HCT116 (cell line): ENCODE results near the gene FAM120A. TPM values are rescaled to one million over a fixed set of nuclear protein-coding genes. Genes with fewer than 3 reads are reported as not detected.

Experiments
- ATAC-seq: fragments of 200-7000 bp; cut with Tn5 transposase; 2 replicates; pipeline ENCODE4 v1.9.1; 2020; ENCODE audit warnings: mild to moderate bottlenecking, moderate library complexity
- BruUV-seq: library from RNA; stranded (reverse); fragments of 400-500 nt; replicated peaks from 2 replicates; lab custom pipeline; 2021; lab: Mats Ljungman, UMichigan
- CTCF ChIA-PET: fragments of 300-600 bp; sonication (Branson Sonifier 250); formaldehyde crosslinking; loops from one replicate; lab custom pipeline; 2021; ENCODE audit warnings: antibody characterized with exemption; lab: Charles Lee
- POLR2A ChIA-PET: fragments of 300-600, 350-600 bp; sonication (Branson Sonifier 250); formaldehyde crosslinking; loops from one replicate; lab custom pipeline; 2021; ENCODE audit warnings: antibody characterized with exemption; lab: Charles Lee
- RAD21 ChIA-PET, 2 experiments: fragments of 300-600 bp; sonication (Branson Sonifier 250); formaldehyde crosslinking; loops; one replicate each; lab custom pipeline; 2023; ENCODE audit warnings: low total read pairs in 2 of 2; ENCODE audit not compliant: uncharacterized antibody in 2 of 2, unreplicated experiment in 2 of 2, low non-redundant PET in 1 of 2; lab: Charles Lee
- DNase-seq: peaks from one replicate; pipeline ENCODE4 v3.0.0-alpha.2; 2010; ENCODE audit warnings: low read depth, low spot score
- H2AFZ ChIP-seq: fragments of 200-600 bp; shearing (Covaris generic), sonication (generic); 2 replicates; pipeline ENCODE4 v1.6.1; 2017; ENCODE audit warnings: low read depth, mixed run types, mixed read lengths, antibody characterized with exemption, low read length; ENCODE audit not compliant: poor library complexity, severe bottlenecking
- H3K27ac ChIP-seq: 2 replicates; pipeline ENCODE4 v1.5.1; 2012; ENCODE audit warnings: low read depth, low read length
- H3K27me3 ChIP-seq: fragments of 200-600 bp; sonication (generic); 2 replicates; pipeline ENCODE4 v1.6.1; 2016; ENCODE audit warnings: mixed run types, low read length, mixed read lengths; ENCODE audit not compliant: insufficient read depth
- H3K36me3 ChIP-seq, 2 experiments: fragments of 200-500 bp in 1 of 2; fragments of 200-600 bp in 1 of 2; sonication (Bioruptor generic) in 1 of 2; sonication (generic) in 1 of 2; 2 replicates each; pipeline versions ENCODE4 v1.5.1 to v1.6.1; 2014 to 2016; ENCODE audit warnings: low read length in 2 of 2, inconsistent platforms in 1 of 2, mixed read lengths in 1 of 2, mixed run types in 1 of 2; ENCODE audit not compliant: insufficient read depth in 2 of 2, control insufficient read depth in 1 of 2
- H3K4me1 ChIP-seq, 2 experiments: fragments of 200-600 bp in 1 of 2; sonication (generic) in 1 of 2; 2 replicates each; pipeline versions ENCODE4 v1.5.1 to v1.6.1; 2012 to 2017; ENCODE audit warnings: low read length in 2 of 2, inconsistent platforms in 1 of 2, mild to moderate bottlenecking in 1 of 2, mixed read lengths in 1 of 2, mixed run types in 1 of 2, moderate library complexity in 1 of 2; ENCODE audit not compliant: insufficient read depth in 2 of 2, control insufficient read depth in 1 of 2
- H3K4me2 ChIP-seq: fragments of 200-600 bp; sonication (generic); 2 replicates; pipeline ENCODE4 v1.6.1; 2017; ENCODE audit warnings: mixed run types, low read length, mixed read lengths
- H3K4me3 ChIP-seq, 2 experiments: fragments of 200-600 bp in 1 of 2; sonication (generic) in 1 of 2; replicated peaks in 1 of 2; 2 replicates each; pipeline ENCODE4 v1.5.1; 2011 to 2016; ENCODE audit warnings: low read length in 2 of 2, control low read depth in 1 of 2, low read depth in 1 of 2, mild to moderate bottlenecking in 1 of 2, mixed read lengths in 1 of 2, mixed run types in 1 of 2
- H3K79me2 ChIP-seq: fragments of 200-600 bp; sonication (generic); 2 replicates; pipeline ENCODE4 v1.6.1; 2017; ENCODE audit warnings: mild to moderate bottlenecking, mixed run types, low read length, moderate library complexity, mixed read lengths; ENCODE audit not compliant: insufficient read depth
- H3K9ac ChIP-seq: fragments of 200-600 bp; sonication (generic); 2 replicates; pipeline ENCODE4 v1.6.1; 2016; ENCODE audit warnings: low read length, mixed read lengths
- H3K9me2 ChIP-seq: fragments of 200-600 bp; sonication (generic), shearing (Covaris generic); 2 replicates; pipeline ENCODE4 v1.6.1; 2017; ENCODE audit warnings: mixed run types, mild to moderate bottlenecking, moderate library complexity; ENCODE audit not compliant: insufficient read depth
- H3K9me3 ChIP-seq, 2 experiments: fragments of 200-500 bp in 1 of 2; fragments of 200-600 bp in 1 of 2; sonication (Bioruptor generic) in 1 of 2; sonication (generic) in 1 of 2; 2 replicates each; pipeline ENCODE4 v1.6.1; 2014 to 2017; ENCODE audit warnings: low read length in 2 of 2, mixed read lengths in 2 of 2, inconsistent platforms in 1 of 2, low read depth in 1 of 2, mild to moderate bottlenecking in 1 of 2, mixed run types in 1 of 2, moderate library complexity in 1 of 2; ENCODE audit not compliant: control insufficient read depth in 1 of 2, insufficient read depth in 1 of 2
- H4K20me1 ChIP-seq: fragments of 200-600 bp; sonication (generic), shearing (Covaris generic); 2 replicates; pipeline ENCODE4 v1.6.1; 2017; ENCODE audit warnings: mixed run types, mild to moderate bottlenecking, moderate library complexity; ENCODE audit not compliant: insufficient read depth
- CBX3 ChIP-seq: IDR thresholded peaks from 2 replicates; pipeline ENCODE4 v1.6.1; 2012; ENCODE audit warnings: low read depth
- CEBPB ChIP-seq: IDR thresholded peaks from 2 replicates; pipeline ENCODE4 v1.6.1; 2012; ENCODE audit warnings: low read depth
- ELF1 ChIP-seq: IDR thresholded peaks from 2 replicates; pipeline ENCODE4 v1.6.1; 2012; ENCODE audit warnings: low read depth, borderline replicate concordance
- EZH2 ChIP-seq: fragments of 200-600 bp; sonication (generic); IDR thresholded peaks from 2 replicates; pipeline ENCODE4 v1.6.1; 2017; ENCODE audit warnings: antibody characterized with exemption, mixed run types
- EZH2phosphoT487 ChIP-seq: fragments of 200-600 bp; IDR thresholded peaks from 2 replicates; pipeline ENCODE4 v1.6.1; 2018; ENCODE audit warnings: antibody characterized with exemption, borderline replicate concordance
- FOSL1 ChIP-seq: IDR thresholded peaks from 2 replicates; pipeline ENCODE4 v1.6.1; 2012; ENCODE audit warnings: low read depth
- POLR2AphosphoS5 ChIP-seq: IDR thresholded peaks from 2 replicates; pipeline ENCODE4 v1.6.1; 2011; ENCODE audit warnings: mild to moderate bottlenecking, low read depth, low read length, moderate library complexity
- SP1 ChIP-seq: IDR thresholded peaks from 2 replicates; pipeline ENCODE4 v1.6.1; 2012; ENCODE audit warnings: low read depth
- ZFX ChIP-seq: fragments of 450-650 bp; IDR thresholded peaks from 2 replicates; pipeline ENCODE4 v1.6.1; 2017
- intact Hi-C: fragments of 100-400 bp; cut with micrococcal nuclease; formaldehyde crosslinking; loops from 2 replicates; pipeline ENCODE4 v1.10.0; 2022
- total RNA-seq: library from RNA; stranded (reverse); gene quantifications from one replicate; pipeline ENCODE4 v1.2.1, GENCODE V29; 2021; ENCODE audit not compliant: unreplicated experiment
- TF ChIP-seq, protein P1 (sequence below): IDR thresholded peaks from 2 replicates; pipeline ENCODE4 v1.6.1; 2012; ENCODE audit warnings: low read depth

Gene FAM120A
- total RNA-seq, 1 experiment from 2014 or later = 122 TPM

DNA sequence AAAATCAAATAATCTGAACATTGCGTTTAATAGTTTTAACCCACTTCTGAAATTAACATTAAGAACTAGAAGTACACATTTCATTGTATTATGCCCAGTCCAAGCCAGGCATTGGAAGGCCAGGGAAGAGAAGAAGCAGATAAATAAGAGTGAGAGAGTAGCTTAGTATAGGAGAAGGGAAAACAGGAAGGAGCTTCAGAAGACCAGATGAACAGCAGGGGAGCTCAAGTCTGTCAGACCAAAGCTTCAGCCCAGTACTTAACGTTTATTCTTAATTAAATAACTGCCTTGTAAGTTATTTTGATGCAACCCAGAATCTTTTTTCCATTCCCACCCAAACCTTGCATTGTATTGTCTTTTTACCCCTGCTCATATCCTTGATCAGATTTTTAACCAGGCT, 13.4 kb downstream of the FAM120A start:
- CTCF ChIA-PET = interaction anchor here (1.0 kb wide), 1 partner anchor 101 kb away, joined by 5 read pairs; no protein-coding TSS in a partner anchor
- RAD21 ChIA-PET = no interaction called here
- H3K4me1 ChIP-seq = peaks cover 12 to 20% of the 10 kb centered on the region in 2 experiments
- no peaks in the 10 kb centered on the region for H3K36me3 ChIP-seq
- ATAC-seq = no peak
- POLR2A ChIA-PET = interaction anchor here (2.0 kb wide), 1 partner anchor 11 kb away, joined by 6 read pairs; the partner anchor contains the start of gene FAM120AOS
- no peak overlapping the region for H3K9ac ChIP-seq
- H3K9me3 ChIP-seq = no peaks in the 10 kb centered on the region
- no peak for TF ChIP-seq CBX3
- no peak for TF ChIP-seq CEBPB
- TF ChIP-seq SP1 = no peak
- TF ChIP-seq EZH2 = no peak
- no peak for TF ChIP-seq EZH2phosphoT487
- no peak for TF ChIP-seq POLR2AphosphoS5
- TF ChIP-seq ELF1 = no peak
- TF ChIP-seq ZFX = no peak
- TF ChIP-seq FOSL1 = no peak
- TF ChIP-seq, protein P1, sequence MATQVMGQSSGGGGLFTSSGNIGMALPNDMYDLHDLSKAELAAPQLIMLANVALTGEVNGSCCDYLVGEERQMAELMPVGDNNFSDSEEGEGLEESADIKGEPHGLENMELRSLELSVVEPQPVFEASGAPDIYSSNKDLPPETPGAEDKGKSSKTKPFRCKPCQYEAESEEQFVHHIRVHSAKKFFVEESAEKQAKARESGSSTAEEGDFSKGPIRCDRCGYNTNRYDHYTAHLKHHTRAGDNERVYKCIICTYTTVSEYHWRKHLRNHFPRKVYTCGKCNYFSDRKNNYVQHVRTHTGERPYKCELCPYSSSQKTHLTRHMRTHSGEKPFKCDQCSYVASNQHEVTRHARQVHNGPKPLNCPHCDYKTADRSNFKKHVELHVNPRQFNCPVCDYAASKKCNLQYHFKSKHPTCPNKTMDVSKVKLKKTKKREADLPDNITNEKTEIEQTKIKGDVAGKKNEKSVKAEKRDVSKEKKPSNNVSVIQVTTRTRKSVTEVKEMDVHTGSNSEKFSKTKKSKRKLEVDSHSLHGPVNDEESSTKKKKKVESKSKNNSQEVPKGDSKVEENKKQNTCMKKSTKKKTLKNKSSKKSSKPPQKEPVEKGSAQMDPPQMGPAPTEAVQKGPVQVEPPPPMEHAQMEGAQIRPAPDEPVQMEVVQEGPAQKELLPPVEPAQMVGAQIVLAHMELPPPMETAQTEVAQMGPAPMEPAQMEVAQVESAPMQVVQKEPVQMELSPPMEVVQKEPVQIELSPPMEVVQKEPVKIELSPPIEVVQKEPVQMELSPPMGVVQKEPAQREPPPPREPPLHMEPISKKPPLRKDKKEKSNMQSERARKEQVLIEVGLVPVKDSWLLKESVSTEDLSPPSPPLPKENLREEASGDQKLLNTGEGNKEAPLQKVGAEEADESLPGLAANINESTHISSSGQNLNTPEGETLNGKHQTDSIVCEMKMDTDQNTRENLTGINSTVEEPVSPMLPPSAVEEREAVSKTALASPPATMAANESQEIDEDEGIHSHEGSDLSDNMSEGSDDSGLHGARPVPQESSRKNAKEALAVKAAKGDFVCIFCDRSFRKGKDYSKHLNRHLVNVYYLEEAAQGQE = no peak
- peaks cover 100% of the 10 kb centered on the region for H3K79me2 ChIP-seq
- DNase-seq = no peak
- no peak overlapping the region for H3K4me3 ChIP-seq
- peaks cover 27% of the 10 kb centered on the region; the same call in 1 of the 2 replicates for H4K20me1 ChIP-seq
- H3K9me2 ChIP-seq = no peaks in the 10 kb centered on the region
- H2AFZ ChIP-seq = no peak overlapping the region
- H3K27ac ChIP-seq = no peak overlapping the region
- no peaks in the 10 kb centered on the region for H3K27me3 ChIP-seq
- BruUV-seq = no TSS peak
- no peak overlapping the region for H3K4me2 ChIP-seq
- intact Hi-C loops = no loop called here
